Effector memory CD8-positive, alpha-beta T cell (primary cell): ENCODE data around the gene CFAP46.

Source experiments
- ATAC-seq: fragments of 150-1000 bp; cut with Tn5 transposase; replicated peaks from 2 replicates; pipeline ENCODE4 v1.10.0; 2021; ENCODE audit warnings: mild to moderate bottlenecking, moderate library complexity
- DNase-seq, 3 experiments: peaks; one replicate each; pipeline ENCODE4 v3.0.0; 2021
- H3K27ac Mint-ChIP-seq, 2 donors: one replicate each; pipeline ENCODE4 v1.8.0; 2022; ENCODE audit warnings: mild to moderate bottlenecking in 2 of 2, mixed read lengths in 2 of 2, moderate library complexity in 2 of 2
- H3K27me3 Mint-ChIP-seq, 2 donors: one replicate each; pipeline ENCODE4 v1.8.0; 2022; ENCODE audit warnings: mixed read lengths in 2 of 2
- H3K36me3 Mint-ChIP-seq: one replicate; pipeline ENCODE4 v1.8.0; 2022; ENCODE audit warnings: mild to moderate bottlenecking, moderate library complexity, mixed read lengths; ENCODE audit not compliant: insufficient read depth
- H3K4me1 Mint-ChIP-seq, 2 donors: one replicate each; pipeline ENCODE4 v1.8.0; 2022; ENCODE audit warnings: low read depth in 2 of 2, mixed read lengths in 2 of 2
- H3K4me3 Mint-ChIP-seq, 2 donors: one replicate each; pipeline ENCODE4 v1.8.0; 2022; ENCODE audit warnings: mild to moderate bottlenecking in 2 of 2, mixed read lengths in 2 of 2, moderate library complexity in 2 of 2
- H3K9me3 Mint-ChIP-seq, 2 donors: one replicate each; pipeline ENCODE4 v1.8.0; 2022; ENCODE audit warnings: mixed read lengths in 2 of 2

CFAP46 gene

GRCh38 chr10:132814469-132814856 is 127.9 kb downstream of the CFAP46 start:
- Mint-ChIP-seq H3K9me3 (no peaks in the 10 kb centered on the region), H3K4me3 (no peak overlapping the region), H3K36me3 (peaks cover 3% of the 10 kb centered on the region), H3K27ac (no peak overlapping the region), H3K27me3 (peaks cover 25 to 44% of the 10 kb centered on the region in 2 donors), H3K4me1 (no peaks in the 10 kb centered on the region)
- DNase-seq (no peak), ATAC-seq (no peak)

GRCh38 chr10:132813560-132814468 is 128.6 kb downstream of the CFAP46 start:
- ATAC-seq: no peak
- Mint-ChIP-seq H3K27ac (no peak overlapping the region), H3K27me3 (peaks cover 25 to 44% of the 10 kb centered on the region in 2 donors), H3K9me3 (no peaks in the 10 kb centered on the region), H3K4me3 (no peak overlapping the region), H3K4me1 (no peaks in the 10 kb centered on the region), H3K36me3 (peaks cover 3% of the 10 kb centered on the region)
- DNase-seq: no peak

- Mint-ChIP-seq H3K9me3 (no peaks in the 10 kb centered on the region), H3K4me3 (no peak overlapping the region)
Measured at GRCh38 chr10:132813001-132813401, 129.4 kb downstream of the CFAP46 start.

GRCh38 chr10:132812520-132812919 is 129.8 kb downstream of the CFAP46 start:
- H3K4me3 Mint-ChIP-seq: no peak overlapping the region
- DNase-seq (no peak), ATAC-seq (no peak)
- H3K9me3 Mint-ChIP-seq: no peaks in the 10 kb centered on the region
- H3K27ac Mint-ChIP-seq: no peak overlapping the region
- peaks cover 16 to 36% of the 10 kb centered on the region in 2 donors for H3K27me3 Mint-ChIP-seq
- peaks cover 3% of the 10 kb centered on the region for H3K36me3 Mint-ChIP-seq
- H3K4me1 Mint-ChIP-seq: no peaks in the 10 kb centered on the region

More at GRCh38 chr10:132813001-132813401, 129.4 kb downstream of the CFAP46 start:
- Mint-ChIP-seq H3K27ac (no peak overlapping the region), H3K27me3 (peaks cover 21 to 41% of the 10 kb centered on the region in 2 donors), H3K36me3 (peaks cover 3% of the 10 kb centered on the region), H3K4me1 (no peaks in the 10 kb centered on the region)
- no peak for DNase-seq
- ATAC-seq: no peak

- H3K27me3 Mint-ChIP-seq: peaks cover 11 to 31% of the 10 kb centered on the region in 2 donors
- ATAC-seq (no peak), DNase-seq (no peak)
- H3K36me3 Mint-ChIP-seq: peaks cover 3% of the 10 kb centered on the region
- H3K9me3 Mint-ChIP-seq: no peaks in the 10 kb centered on the region
- no peak overlapping the region for H3K27ac Mint-ChIP-seq
- H3K4me1 Mint-ChIP-seq: no peaks in the 10 kb centered on the region
- no peak overlapping the region for H3K4me3 Mint-ChIP-seq
Measured at GRCh38 chr10:132811891-132812481, 130.4 kb downstream of the CFAP46 start.

GRCh38 chr10:132810807-132811700 is 131.3 kb downstream of the CFAP46 start:
- no peak for ATAC-seq
- H3K9me3 Mint-ChIP-seq: no peaks in the 10 kb centered on the region

GRCh38 chr10:132810141-132810806 is 132.1 kb downstream of the CFAP46 start:
- Mint-ChIP-seq H3K27ac (no peak overlapping the region), H3K4me1 (no peaks in the 10 kb centered on the region), H3K27me3 (peaks cover under 1 to 13% of the 10 kb centered on the region in 2 donors), H3K9me3 (no peaks in the 10 kb centered on the region), H3K4me3 (no peak overlapping the region), H3K36me3 (peaks cover 3% of the 10 kb centered on the region)
- no peak for DNase-seq
- no peak for ATAC-seq

More at GRCh38 chr10:132810807-132811700, 131.3 kb downstream of the CFAP46 start:
- Mint-ChIP-seq H3K4me1 (no peaks in the 10 kb centered on the region), H3K27ac (no peak overlapping the region), H3K4me3 (no peak overlapping the region), H3K36me3 (peaks cover 3% of the 10 kb centered on the region), H3K27me3 (peaks cover 6 to 21% of the 10 kb centered on the region in 2 donors)
- no peak for DNase-seq

GRCh38 chr10:132809232-132810140 is 132.9 kb downstream of the CFAP46 start:
- H3K27me3 Mint-ChIP-seq: peaks cover 0 to 11% of the 10 kb centered on the region in 2 donors
- H3K36me3 Mint-ChIP-seq: peaks cover 3% of the 10 kb centered on the region
- no peaks in the 10 kb centered on the region for H3K9me3 Mint-ChIP-seq
- no peak overlapping the region for H3K4me3 Mint-ChIP-seq
- H3K27ac Mint-ChIP-seq: no peak overlapping the region
- DNase-seq (no peak), ATAC-seq (no peak)
- H3K4me1 Mint-ChIP-seq: no peaks in the 10 kb centered on the region

- H3K4me1 Mint-ChIP-seq: no peaks in the 10 kb centered on the region
- DNase-seq (no peak), ATAC-seq (no peak)
- no peaks in the 10 kb centered on the region for H3K9me3 Mint-ChIP-seq
- H3K4me3 Mint-ChIP-seq: no peak overlapping the region
- H3K27ac Mint-ChIP-seq: no peak overlapping the region
- peaks cover 3% of the 10 kb centered on the region for H3K36me3 Mint-ChIP-seq
- H3K27me3 Mint-ChIP-seq: peaks cover 0 to 15% of the 10 kb centered on the region in 2 donors
Measured at GRCh38 chr10:132808383-132809231, 133.8 kb downstream of the CFAP46 start.

GRCh38 chr10:132807621-132808049 is 134.7 kb downstream of the CFAP46 start:
- H3K36me3 Mint-ChIP-seq: peaks cover 3% of the 10 kb centered on the region
- H3K4me1 Mint-ChIP-seq: no peaks in the 10 kb centered on the region
- no peaks in the 10 kb centered on the region for H3K9me3 Mint-ChIP-seq
- H3K4me3 Mint-ChIP-seq: no peak overlapping the region
- no peak overlapping the region for H3K27ac Mint-ChIP-seq
- ATAC-seq (no peak), DNase-seq (no peak)
- H3K27me3 Mint-ChIP-seq: peaks cover 0 to 20% of the 10 kb centered on the region in 2 donors

- H3K36me3 Mint-ChIP-seq: peaks cover under 1% of the 10 kb centered on the region
- ATAC-seq (no peak), DNase-seq (no peak)
- H3K4me1 Mint-ChIP-seq: no peaks in the 10 kb centered on the region
- peaks cover 0 to 20% of the 10 kb centered on the region in 2 donors for H3K27me3 Mint-ChIP-seq
- no peaks in the 10 kb centered on the region for H3K9me3 Mint-ChIP-seq
- no peak overlapping the region for H3K27ac Mint-ChIP-seq
- H3K4me3 Mint-ChIP-seq: no peak overlapping the region
Measured at GRCh38 chr10:132806561-132807003, 135.8 kb downstream of the CFAP46 start.
